Peyer's patch (tissue), 4 donors: Measurements from ENCODE around the gene FARP1.

Source experiments
- POLR2A ChIP-seq, 2 donors: fragments of 450-650 bp; IDR thresholded peaks; one replicate each; pipeline ENCODE4 v1.5.1; 2017; ENCODE audit warnings: antibody characterized with exemption in 2 of 2, mild to moderate bottlenecking in 2 of 2, moderate library complexity in 2 of 2
- TF ChIP-seq, protein P1 (sequence below), 6 experiments: fragments of 450-650 bp in 4 of 6; fragments of 200-600 bp in 2 of 6; sonication (generic) in 1 of 6; IDR thresholded peaks; one replicate each; pipeline ENCODE4 v1.5.1; 2017 to 2019; ENCODE audit warnings: antibody characterized with exemption in 6 of 6, mild to moderate bottlenecking in 3 of 6, moderate library complexity in 1 of 6

DNA sequence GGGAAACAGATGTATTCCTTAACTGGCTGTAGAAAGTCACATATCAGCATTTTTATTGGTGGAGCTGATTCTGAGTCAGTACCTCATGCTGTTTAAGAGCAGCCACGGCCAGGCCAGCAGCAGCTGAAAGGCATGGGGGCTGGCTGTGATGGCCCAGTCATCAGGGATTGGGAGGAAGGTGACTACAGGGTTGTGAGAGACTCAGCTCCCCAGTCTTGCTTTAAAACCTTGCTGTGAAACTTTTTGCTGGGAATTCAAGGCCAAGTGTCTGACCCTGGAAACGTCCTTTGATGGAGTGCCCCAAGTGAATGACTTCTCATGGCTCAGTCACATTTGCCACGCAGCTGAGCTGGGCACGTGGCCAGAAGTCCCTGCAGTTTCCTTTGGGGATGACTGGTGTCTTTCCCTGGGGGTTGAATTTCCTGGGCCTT lies 73.3 kb downstream of the FARP1 start:
- no peak for TF ChIP-seq POLR2A (IDR thresholded peaks at IDR 0.05)
- TF ChIP-seq, protein P1, sequence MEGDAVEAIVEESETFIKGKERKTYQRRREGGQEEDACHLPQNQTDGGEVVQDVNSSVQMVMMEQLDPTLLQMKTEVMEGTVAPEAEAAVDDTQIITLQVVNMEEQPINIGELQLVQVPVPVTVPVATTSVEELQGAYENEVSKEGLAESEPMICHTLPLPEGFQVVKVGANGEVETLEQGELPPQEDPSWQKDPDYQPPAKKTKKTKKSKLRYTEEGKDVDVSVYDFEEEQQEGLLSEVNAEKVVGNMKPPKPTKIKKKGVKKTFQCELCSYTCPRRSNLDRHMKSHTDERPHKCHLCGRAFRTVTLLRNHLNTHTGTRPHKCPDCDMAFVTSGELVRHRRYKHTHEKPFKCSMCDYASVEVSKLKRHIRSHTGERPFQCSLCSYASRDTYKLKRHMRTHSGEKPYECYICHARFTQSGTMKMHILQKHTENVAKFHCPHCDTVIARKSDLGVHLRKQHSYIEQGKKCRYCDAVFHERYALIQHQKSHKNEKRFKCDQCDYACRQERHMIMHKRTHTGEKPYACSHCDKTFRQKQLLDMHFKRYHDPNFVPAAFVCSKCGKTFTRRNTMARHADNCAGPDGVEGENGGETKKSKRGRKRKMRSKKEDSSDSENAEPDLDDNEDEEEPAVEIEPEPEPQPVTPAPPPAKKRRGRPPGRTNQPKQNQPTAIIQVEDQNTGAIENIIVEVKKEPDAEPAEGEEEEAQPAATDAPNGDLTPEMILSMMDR (IDR thresholded peaks at IDR 0.05), result no peak
